ENCODE measurements around the gene C16orf96. TPM values are rescaled to one million over a fixed set of nuclear protein-coding genes. Genes with fewer than 3 reads are reported as not detected.

The C16orf96 gene
- polyA plus RNA-seq, 1 donor, result 1.1 TPM

GRCh38 chr16:4649744-4650442, 93.8 kb downstream of the C16orf96 start:
- no peak for DNase-seq

Other genes with a start within 250 kb of the C16orf96 start
- 25.8 TPM for gene GLIS2, start 240.3 kb upstream of the C16orf96 start, polyA plus RNA-seq (ENCODE audit: insufficient read length)
- gene PAM16, start 205.0 kb upstream of the C16orf96 start, polyA plus RNA-seq (ENCODE audit: insufficient read length), result 28.9 TPM
- 12.6 TPM for gene VASN, start 184.5 kb upstream of the C16orf96 start, polyA plus RNA-seq (ENCODE audit: insufficient read length)
- gene CORO7, start 139.7 kb upstream of the C16orf96 start, polyA plus RNA-seq (ENCODE audit: insufficient read length), result 26.1 TPM
- 34.9 TPM for gene DNAJA3, start 130.5 kb upstream of the C16orf96 start, polyA plus RNA-seq (ENCODE audit: insufficient read length)
- 16.0 TPM for gene NMRAL1, start 81.7 kb upstream of the C16orf96 start, polyA plus RNA-seq (ENCODE audit: insufficient read length)
- gene HMOX2, start 79.9 kb upstream of the C16orf96 start, polyA plus RNA-seq (ENCODE audit: insufficient read length), result 37.9 TPM
- gene CDIP1, start 17.6 kb upstream of the C16orf96 start, polyA plus RNA-seq (ENCODE audit: insufficient read length), result 42.8 TPM
- gene UBALD1, start 58.5 kb downstream of the C16orf96 start, polyA plus RNA-seq (ENCODE audit: insufficient read length), result 25.1 TPM
- 46.0 TPM for gene MGRN1, start 68.5 kb downstream of the C16orf96 start, polyA plus RNA-seq (ENCODE audit: insufficient read length)
- gene NUDT16L1, start 137.2 kb downstream of the C16orf96 start, polyA plus RNA-seq (ENCODE audit: insufficient read length), result 29.2 TPM
- 16.6 TPM for gene ANKS3, start 177.9 kb downstream of the C16orf96 start, polyA plus RNA-seq (ENCODE audit: insufficient read length)
- gene DNAAF8, start 178.2 kb downstream of the C16orf96 start, polyA plus RNA-seq (ENCODE audit: insufficient read length), result 1.1 TPM
- 13.9 TPM for gene ZNF500, start 210.8 kb downstream of the C16orf96 start, polyA plus RNA-seq (ENCODE audit: insufficient read length)
- gene SEPTIN12, start 232.0 kb downstream of the C16orf96 start, polyA plus RNA-seq (ENCODE audit: insufficient read length), result not detected
- not detected for gene SMIM22, start 239.0 kb downstream of the C16orf96 start, polyA plus RNA-seq (ENCODE audit: insufficient read length)
- gene ROGDI, start 246.3 kb downstream of the C16orf96 start, polyA plus RNA-seq (ENCODE audit: insufficient read length), result 15.7 TPM

All from hindlimb muscle (tissue), 1 donor.